K562 (cell line): ENCODE data around the gene MLXIPL. TPM values are rescaled to one million over a fixed set of nuclear protein-coding genes. Genes with fewer than 3 reads are reported as not detected.
A peak's percentile ranks its signal among the peaks of the same experiment; 100 is the strongest.

Source experiments
- KLF16 ChIP-seq: IDR thresholded peaks from 2 replicates; pipeline ENCODE4 v1.6.1; 2016; ENCODE audit warnings: antibody characterized with exemption
- NR1H2 ChIP-seq: sonication (generic); formaldehyde crosslinking; IDR thresholded peaks from 2 replicates; pipeline ENCODE4 v1.4.0; 2020; ENCODE audit warnings: mild to moderate bottlenecking, missing genetic modification reagents
- PCBP2 ChIP-seq: fragments of 200-400 bp; formaldehyde crosslinking; IDR thresholded peaks from 2 replicates; pipeline ENCODE4 v1.6.1; 2018; ENCODE audit warnings: low read length, low read depth, mild to moderate bottlenecking, moderate library complexity; ENCODE audit not compliant: poor library complexity, severe bottlenecking
- TAF1 ChIP-seq: IDR thresholded peaks from 2 replicates; pipeline ENCODE4 v1.6.1; 2011; ENCODE audit warnings: mild to moderate bottlenecking, low read length, moderate library complexity; ENCODE audit not compliant: insufficient read depth, control insufficient read depth, severe bottlenecking; ENCODE audit errors: extremely low read depth
- TARDBP ChIP-seq: fragments of 450-650 bp; IDR thresholded peaks from 2 replicates; pipeline ENCODE4 v1.6.1; 2016
- U2AF1 ChIP-seq: fragments of 200-400 bp; formaldehyde crosslinking; optimal IDR thresholded peaks from 2 replicates; pipeline ENCODE3; 2017; ENCODE audit warnings: mild to moderate bottlenecking, low read depth, low read length, moderate library complexity
- WHSC1 ChIP-seq: IDR thresholded peaks from one replicate; pipeline ENCODE4 v1.6.1; 2012; ENCODE audit warnings: low read length, control low read depth, inconsistent platforms
- ZNF589 ChIP-seq: fragments of 200-800 bp; sonication (Bioruptor generic); IDR thresholded peaks from 2 replicates; pipeline ENCODE4 v1.6.1; 2016; ENCODE audit warnings: low read depth, missing genetic modification characterization, missing compliant biosample characterization
- polyA plus RNA-seq, 8 experiments: library from polyadenylated mRNA; depleted of rRNA in 4 of 8; stranded (reverse) in 5 of 8; unstranded in 3 of 8; fragments of >200 nt; fragmentation: Nextera tagmentation in 2 of 8; fragmentation: Illumina TruSeq in 1 of 8; extraction: Ambion mirVana in 2 of 8; extraction: Trizol in 1 of 8; gene quantifications; 2 replicates each; pipeline versions ENCODE4 v1.2.1 to v1.2.3, GENCODE V29; 2011 to 2014; ENCODE audit warnings: inconsistent platforms in 1 of 8, missing spikeins in 1 of 8
- total RNA-seq, 7 experiments: library from RNA; depleted of rRNA in 6 of 7; stranded (reverse); fragments of >200 nt in 6 of 7; fragmentation: Illumina TruSeq in 2 of 7; extraction: Trizol in 2 of 7; gene quantifications; 2 replicates each; pipeline versions ENCODE4 v1.2.1 to v1.2.3, GENCODE V29; 2011 to 2021; ENCODE audit warnings: low replicate concordance in 1 of 7
- TF ChIP-seq, protein P1 (sequence below): sonication (generic); formaldehyde crosslinking; IDR thresholded peaks from 2 replicates; pipeline ENCODE4 v1.8.0; 2023; ENCODE audit warnings: mild to moderate bottlenecking, missing genetic modification reagents
- TF ChIP-seq, protein P2 (sequence below): sonication (generic); formaldehyde crosslinking; IDR thresholded peaks from 2 replicates; pipeline ENCODE4 v1.5.0; 2020; ENCODE audit warnings: missing genetic modification reagents
- TF ChIP-seq, protein P3 (sequence below): sonication (generic); formaldehyde crosslinking; IDR thresholded peaks from 2 replicates; pipeline ENCODE4 v1.8.1; 2023; ENCODE audit warnings: mild to moderate bottlenecking, missing genetic modification reagents
- TF ChIP-seq, protein P4 (sequence below): fragments of 450-650 bp; IDR thresholded peaks from 2 replicates; pipeline ENCODE4 v1.6.1; 2016; ENCODE audit warnings: mild to moderate bottlenecking
- TF ChIP-seq, protein P5 (sequence below), 2 experiments: IDR thresholded peaks; 2 replicates each; pipeline ENCODE4 v1.6.1; 2012; ENCODE audit warnings: improper control_type of control experiment in 2 of 2, low read depth in 2 of 2, low read length in 2 of 2, borderline replicate concordance in 1 of 2

Gene MLXIPL
- total and polyA plus RNA-seq, 9 of the 15 experiments (the other 6 are each of a cell fraction or from before 2014, with no cell fraction given) = 0.11 to 18.4 (median 1.4) TPM

DNA sequence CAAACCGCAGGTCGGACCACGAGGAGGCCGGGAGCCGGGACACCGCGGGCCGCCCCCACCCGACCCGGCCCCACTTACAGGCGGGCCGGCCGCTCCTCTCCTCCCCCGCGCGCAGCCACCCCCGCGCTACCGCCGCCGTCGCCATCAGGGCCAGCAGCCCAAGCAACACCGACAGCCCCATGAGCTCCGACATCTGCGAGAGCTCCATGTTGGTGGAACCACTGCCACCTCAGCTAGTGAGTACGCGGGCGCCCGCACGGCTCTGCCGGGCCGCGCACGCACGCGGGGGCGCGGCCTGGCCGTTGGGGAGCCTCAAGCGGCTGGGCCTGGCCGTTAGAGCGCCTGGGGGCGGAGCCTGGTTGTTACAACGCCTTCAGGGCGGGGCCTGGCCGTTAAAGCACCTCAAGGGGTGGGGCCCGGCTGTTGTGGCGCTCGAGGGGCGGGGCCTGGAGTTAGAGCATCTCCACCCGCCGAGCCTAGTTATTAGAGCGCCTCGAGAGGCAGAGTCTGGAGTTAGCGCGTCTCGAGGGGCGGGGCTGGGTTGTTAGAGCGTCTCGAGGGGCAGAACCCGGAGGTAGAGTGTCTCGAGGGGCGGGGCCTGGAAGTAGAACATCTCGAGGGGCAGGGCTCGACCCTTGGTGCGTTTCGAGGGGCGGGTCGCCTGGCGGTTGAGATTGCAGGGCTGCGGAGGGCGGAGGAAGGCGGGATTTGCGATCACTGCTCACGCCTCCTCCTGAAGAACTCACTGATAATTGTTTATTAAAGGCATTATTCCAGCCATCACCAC, 45.8 kb downstream of the MLXIPL start, which contains the start of gene TBL2 (continued):
- TF ChIP-seq, protein P1, sequence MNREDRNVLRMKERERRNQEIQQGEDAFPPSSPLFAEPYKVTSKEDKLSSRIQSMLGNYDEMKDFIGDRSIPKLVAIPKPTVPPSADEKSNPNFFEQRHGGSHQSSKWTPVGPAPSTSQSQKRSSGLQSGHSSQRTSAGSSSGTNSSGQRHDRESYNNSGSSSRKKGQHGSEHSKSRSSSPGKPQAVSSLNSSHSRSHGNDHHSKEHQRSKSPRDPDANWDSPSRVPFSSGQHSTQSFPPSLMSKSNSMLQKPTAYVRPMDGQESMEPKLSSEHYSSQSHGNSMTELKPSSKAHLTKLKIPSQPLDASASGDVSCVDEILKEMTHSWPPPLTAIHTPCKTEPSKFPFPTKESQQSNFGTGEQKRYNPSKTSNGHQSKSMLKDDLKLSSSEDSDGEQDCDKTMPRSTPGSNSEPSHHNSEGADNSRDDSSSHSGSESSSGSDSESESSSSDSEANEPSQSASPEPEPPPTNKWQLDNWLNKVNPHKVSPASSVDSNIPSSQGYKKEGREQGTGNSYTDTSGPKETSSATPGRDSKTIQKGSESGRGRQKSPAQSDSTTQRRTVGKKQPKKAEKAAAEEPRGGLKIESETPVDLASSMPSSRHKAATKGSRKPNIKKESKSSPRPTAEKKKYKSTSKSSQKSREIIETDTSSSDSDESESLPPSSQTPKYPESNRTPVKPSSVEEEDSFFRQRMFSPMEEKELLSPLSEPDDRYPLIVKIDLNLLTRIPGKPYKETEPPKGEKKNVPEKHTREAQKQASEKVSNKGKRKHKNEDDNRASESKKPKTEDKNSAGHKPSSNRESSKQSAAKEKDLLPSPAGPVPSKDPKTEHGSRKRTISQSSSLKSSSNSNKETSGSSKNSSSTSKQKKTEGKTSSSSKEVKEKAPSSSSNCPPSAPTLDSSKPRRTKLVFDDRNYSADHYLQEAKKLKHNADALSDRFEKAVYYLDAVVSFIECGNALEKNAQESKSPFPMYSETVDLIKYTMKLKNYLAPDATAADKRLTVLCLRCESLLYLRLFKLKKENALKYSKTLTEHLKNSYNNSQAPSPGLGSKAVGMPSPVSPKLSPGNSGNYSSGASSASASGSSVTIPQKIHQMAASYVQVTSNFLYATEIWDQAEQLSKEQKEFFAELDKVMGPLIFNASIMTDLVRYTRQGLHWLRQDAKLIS (CRISPR knock-in tag) = no peak; the same call in 1 of the 2 replicates
- 0 out of 2 replicates have a peak, but pooled peaks have one; percentile 32 for TF ChIP-seq TARDBP
- no peak for TF ChIP-seq PCBP2
- TF ChIP-seq, protein P2, sequence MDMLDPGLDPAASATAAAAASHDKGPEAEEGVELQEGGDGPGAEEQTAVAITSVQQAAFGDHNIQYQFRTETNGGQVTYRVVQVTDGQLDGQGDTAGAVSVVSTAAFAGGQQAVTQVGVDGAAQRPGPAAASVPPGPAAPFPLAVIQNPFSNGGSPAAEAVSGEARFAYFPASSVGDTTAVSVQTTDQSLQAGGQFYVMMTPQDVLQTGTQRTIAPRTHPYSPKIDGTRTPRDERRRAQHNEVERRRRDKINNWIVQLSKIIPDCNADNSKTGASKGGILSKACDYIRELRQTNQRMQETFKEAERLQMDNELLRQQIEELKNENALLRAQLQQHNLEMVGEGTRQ = no peak
- TF ChIP-seq TAF1 = peak; percentile 98
- TF ChIP-seq KLF16 = 0 out of 2 replicates have a peak, but pooled peaks have one; percentile 46
- TF ChIP-seq NR1H2 (CRISPR knock-in tag) = no peak
- TF ChIP-seq, protein P3, sequence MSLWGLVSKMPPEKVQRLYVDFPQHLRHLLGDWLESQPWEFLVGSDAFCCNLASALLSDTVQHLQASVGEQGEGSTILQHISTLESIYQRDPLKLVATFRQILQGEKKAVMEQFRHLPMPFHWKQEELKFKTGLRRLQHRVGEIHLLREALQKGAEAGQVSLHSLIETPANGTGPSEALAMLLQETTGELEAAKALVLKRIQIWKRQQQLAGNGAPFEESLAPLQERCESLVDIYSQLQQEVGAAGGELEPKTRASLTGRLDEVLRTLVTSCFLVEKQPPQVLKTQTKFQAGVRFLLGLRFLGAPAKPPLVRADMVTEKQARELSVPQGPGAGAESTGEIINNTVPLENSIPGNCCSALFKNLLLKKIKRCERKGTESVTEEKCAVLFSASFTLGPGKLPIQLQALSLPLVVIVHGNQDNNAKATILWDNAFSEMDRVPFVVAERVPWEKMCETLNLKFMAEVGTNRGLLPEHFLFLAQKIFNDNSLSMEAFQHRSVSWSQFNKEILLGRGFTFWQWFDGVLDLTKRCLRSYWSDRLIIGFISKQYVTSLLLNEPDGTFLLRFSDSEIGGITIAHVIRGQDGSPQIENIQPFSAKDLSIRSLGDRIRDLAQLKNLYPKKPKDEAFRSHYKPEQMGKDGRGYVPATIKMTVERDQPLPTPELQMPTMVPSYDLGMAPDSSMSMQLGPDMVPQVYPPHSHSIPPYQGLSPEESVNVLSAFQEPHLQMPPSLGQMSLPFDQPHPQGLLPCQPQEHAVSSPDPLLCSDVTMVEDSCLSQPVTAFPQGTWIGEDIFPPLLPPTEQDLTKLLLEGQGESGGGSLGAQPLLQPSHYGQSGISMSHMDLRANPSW (CRISPR knock-in tag) = 0 out of 2 replicates have a peak, but pooled peaks have one; percentile 49
- TF ChIP-seq, protein P4, sequence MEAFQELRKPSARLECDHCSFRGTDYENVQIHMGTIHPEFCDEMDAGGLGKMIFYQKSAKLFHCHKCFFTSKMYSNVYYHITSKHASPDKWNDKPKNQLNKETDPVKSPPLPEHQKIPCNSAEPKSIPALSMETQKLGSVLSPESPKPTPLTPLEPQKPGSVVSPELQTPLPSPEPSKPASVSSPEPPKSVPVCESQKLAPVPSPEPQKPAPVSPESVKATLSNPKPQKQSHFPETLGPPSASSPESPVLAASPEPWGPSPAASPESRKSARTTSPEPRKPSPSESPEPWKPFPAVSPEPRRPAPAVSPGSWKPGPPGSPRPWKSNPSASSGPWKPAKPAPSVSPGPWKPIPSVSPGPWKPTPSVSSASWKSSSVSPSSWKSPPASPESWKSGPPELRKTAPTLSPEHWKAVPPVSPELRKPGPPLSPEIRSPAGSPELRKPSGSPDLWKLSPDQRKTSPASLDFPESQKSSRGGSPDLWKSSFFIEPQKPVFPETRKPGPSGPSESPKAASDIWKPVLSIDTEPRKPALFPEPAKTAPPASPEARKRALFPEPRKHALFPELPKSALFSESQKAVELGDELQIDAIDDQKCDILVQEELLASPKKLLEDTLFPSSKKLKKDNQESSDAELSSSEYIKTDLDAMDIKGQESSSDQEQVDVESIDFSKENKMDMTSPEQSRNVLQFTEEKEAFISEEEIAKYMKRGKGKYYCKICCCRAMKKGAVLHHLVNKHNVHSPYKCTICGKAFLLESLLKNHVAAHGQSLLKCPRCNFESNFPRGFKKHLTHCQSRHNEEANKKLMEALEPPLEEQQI = no peak
- peak; percentile 80 for TF ChIP-seq U2AF1
- no peak for TF ChIP-seq WHSC1
- TF ChIP-seq, protein P5, sequence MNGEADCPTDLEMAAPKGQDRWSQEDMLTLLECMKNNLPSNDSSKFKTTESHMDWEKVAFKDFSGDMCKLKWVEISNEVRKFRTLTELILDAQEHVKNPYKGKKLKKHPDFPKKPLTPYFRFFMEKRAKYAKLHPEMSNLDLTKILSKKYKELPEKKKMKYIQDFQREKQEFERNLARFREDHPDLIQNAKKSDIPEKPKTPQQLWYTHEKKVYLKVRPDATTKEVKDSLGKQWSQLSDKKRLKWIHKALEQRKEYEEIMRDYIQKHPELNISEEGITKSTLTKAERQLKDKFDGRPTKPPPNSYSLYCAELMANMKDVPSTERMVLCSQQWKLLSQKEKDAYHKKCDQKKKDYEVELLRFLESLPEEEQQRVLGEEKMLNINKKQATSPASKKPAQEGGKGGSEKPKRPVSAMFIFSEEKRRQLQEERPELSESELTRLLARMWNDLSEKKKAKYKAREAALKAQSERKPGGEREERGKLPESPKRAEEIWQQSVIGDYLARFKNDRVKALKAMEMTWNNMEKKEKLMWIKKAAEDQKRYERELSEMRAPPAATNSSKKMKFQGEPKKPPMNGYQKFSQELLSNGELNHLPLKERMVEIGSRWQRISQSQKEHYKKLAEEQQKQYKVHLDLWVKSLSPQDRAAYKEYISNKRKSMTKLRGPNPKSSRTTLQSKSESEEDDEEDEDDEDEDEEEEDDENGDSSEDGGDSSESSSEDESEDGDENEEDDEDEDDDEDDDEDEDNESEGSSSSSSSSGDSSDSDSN (IDR thresholded peaks at IDR 0.05; ENCODE audit: borderline replicate concordance in 1 of 2, low read depth in 2 of 2, low read length in 2 of 2) = peak; percentile 45 to 53; a peak in 2 of 4 replicates
- 0 out of 2 replicates have a peak, but pooled peaks have one; percentile 36 for TF ChIP-seq ZNF589 (CRISPR knock-in tag)
